ENCODE data around the gene ENGASE. TPM values are rescaled to one million over a fixed set of nuclear protein-coding genes. Genes with fewer than 3 reads are reported as not detected.
A peak's percentile ranks its signal among the peaks of the same experiment; 100 is the strongest.

The ENGASE gene
- total RNA-seq = 10 to 100 TPM; 10.4 to 23.7 (median 19.1) TPM

DNA sequence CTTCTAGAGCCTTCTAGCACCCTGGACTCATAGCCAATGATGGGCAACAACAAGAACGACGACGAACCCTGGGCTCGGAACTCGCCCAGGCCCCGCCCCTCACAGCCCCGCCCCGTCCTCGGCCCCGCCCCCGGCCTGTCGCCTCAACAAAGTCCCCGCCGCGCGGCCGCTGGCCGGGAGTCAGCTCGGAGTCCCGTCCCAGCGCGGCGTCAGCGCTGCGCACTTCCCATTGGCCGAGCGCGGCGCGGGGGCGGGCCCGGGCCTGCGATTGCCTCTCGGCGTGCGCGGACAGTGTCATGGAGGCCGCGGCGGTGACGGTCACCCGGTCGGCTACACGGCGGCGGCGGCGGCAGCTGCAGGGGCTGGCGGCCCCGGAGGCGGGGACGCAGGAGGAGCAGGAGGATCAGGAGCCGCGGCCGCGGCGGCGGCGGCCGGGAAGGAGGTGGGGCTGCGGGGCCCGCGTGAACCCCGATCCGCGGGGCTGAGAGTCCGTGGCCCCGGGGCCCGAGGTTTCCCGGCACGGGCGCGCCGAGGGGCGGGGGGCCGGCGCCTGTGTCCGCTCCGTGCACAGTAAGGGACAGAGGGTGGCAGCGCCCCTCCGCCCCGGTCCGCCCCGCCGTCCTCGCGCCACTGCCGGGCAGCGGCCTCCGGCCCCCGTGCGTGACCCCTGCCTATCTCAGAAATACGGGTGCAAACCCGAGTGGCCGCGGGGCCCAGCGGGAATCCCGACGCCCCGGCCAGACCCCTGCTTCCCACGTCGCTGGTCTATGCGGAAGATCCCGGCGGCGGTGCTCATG lies at the start of gene ENGASE:
Gene ENGASE, plus strand, starts transcription at position 176 of the 797 bp plus-strand sequence. Its CDS starts 121 bp downstream, at position 297.
- intact Hi-C loops (cut with DNase I) = no loop called here
- WGBS = 0% methylated on average over 10 of the region's 106 CpGs
- peak within 1 kb of the TSS; percentile 83 to 98 (median 94) for H3K4me3 ChIP-seq
- no peaks in the 10 kb centered on the region for H3K9me3 ChIP-seq
- peaks cover 13 to 35% (median 27%) of the 10 kb centered on the region in 4 donors for H3K4me1 ChIP-seq
- H3K36me3 ChIP-seq = peaks cover 8 to 27% (median 23%) of the 10 kb centered on the region in 4 donors
- no peak for TF ChIP-seq POLR2A (IDR thresholded peaks at IDR 0.05; ENCODE audit: low read depth)
- TF ChIP-seq POLR2AphosphoS5 (IDR thresholded peaks at IDR 0.05) = peak; percentile 45 to 58
- TF ChIP-seq CTCF (IDR thresholded peaks at IDR 0.05) = no peak
- no peak for TF ChIP-seq EP300 (IDR thresholded peaks at IDR 0.05)
- DNase-seq (ENCODE audit: extremely low spot score) = peak; percentile 98
- H3K27me3 ChIP-seq = no peaks in the 10 kb centered on the region
- peak within 1 kb of the TSS; percentile 83 to 94 (median 88) for H3K27ac ChIP-seq (replicated peaks in 1 of 4)

DNA sequence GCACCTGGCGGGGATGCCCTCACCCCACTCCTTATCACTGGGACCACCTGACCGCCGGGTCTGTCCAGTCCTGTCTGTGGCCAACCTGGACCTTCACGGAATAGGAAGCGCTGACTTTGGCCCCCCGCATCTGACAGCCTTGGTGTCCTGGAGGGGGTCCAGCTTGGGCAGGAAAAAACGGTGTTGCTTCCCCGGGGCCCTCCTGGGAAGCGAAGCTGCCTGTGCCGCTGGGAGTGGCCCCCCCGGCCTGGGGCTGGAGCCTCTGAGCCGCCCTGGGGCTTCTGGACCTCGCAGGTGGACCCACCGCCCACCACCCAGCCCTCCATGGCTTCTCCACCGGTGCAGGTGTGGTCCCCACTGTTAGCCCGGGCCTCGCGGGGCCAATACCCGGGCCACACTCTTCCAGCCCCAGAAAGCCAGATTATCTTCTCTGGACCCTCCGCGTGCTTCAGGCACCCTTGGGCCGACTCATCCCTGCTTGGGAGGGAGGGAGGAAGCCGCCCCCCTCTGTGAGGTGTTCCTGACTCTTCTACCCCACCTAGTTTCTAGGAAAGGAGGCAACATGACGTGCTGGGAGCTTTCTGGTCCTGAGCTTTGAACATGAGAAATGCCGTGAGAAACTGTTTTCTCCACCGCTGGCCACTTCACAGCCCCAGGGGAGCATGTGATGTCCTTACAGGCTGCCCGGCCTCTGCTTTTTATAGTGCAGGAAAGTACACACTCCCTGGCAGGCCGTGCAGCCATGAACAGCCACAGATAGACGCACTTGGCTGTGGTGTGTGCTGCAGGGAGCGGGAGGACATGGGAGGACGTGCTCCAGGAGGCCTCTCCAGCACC lies 49.5 kb upstream of the ENGASE start:
- Histone ChIP-seq H3K27ac (replicated peaks in 1 of 4) (peak overlapping the region; percentile 75 to 88 (median 78)), H3K27me3 (peaks cover 0 to 6% (median 0%) of the 10 kb centered on the region in 4 donors), H3K9me3 (no peaks in the 10 kb centered on the region), H3K4me3 (peak overlapping the region; percentile 72 to 82 (median 79)), H3K36me3 (peaks cover 0 to 3% (median 0%) of the 10 kb centered on the region in 4 donors), H3K4me1 (peaks cover 78 to 88% (median 80%) of the 10 kb centered on the region in 4 donors)
- DNase-seq (ENCODE audit: extremely low spot score) = no peak
- WGBS = 54% methylated on average over 22 of the region's 31 CpGs
- TF ChIP-seq CTCF (IDR thresholded peaks at IDR 0.05) = no peak
- no peak for TF ChIP-seq POLR2A (IDR thresholded peaks at IDR 0.05; ENCODE audit: low read depth)
- TF ChIP-seq POLR2AphosphoS5 (IDR thresholded peaks at IDR 0.05) = peak; percentile 66 to 69
- TF ChIP-seq EP300 (IDR thresholded peaks at IDR 0.05) = no peak
- intact Hi-C loops (cut with DNase I) = no loop called here

DNA sequence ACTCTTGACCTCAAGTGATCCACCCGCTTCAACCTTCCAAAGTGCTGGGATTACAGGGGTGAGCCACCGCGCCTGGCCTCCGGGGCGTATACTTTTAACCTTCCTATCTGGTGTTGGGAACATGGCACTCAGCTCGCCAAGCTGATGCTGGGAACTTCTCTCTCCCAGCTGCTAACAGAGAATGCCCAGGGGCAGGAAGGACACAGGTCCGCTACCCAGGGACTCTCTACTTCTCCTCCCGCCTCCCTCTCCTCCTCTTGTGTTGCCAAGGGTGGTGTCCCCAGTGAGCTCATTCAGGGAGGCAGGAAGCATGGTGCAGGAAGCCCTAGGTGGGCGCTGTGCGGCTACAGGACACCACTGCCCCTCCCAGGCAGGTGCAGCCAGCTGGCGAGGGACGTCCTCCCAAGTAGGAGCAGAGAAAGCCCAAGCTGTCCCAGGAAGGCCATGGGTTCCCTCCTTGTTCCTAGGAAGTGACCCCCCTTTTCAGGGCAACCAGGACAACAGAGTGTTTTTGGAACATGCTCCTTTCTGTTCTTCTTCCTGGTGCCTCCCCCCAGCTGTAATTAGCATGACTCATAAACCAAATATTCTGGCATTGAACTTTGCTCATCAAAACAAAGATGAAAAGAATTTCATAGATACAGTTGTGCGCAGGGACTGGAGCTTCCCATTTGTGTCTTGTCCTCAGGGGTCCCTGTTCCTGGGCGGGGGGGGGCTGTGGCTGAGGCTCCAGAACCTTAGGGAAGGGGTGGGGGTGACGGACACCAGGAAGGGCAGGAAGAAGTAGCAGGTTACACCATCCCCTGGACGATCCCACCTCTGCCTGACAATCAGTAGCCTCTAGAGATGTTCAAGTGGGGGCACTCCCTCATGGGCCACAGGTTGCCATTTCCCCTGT lies 48.0 kb upstream of the ENGASE start:
- Histone ChIP-seq H3K9me3 (no peaks in the 10 kb centered on the region), H3K27me3 (peaks cover 0 to 6% (median 0%) of the 10 kb centered on the region in 4 donors), H3K4me1 (peaks cover 63 to 73% (median 66%) of the 10 kb centered on the region in 4 donors), H3K36me3 (peaks cover 0 to 3% (median 0%) of the 10 kb centered on the region in 4 donors), H3K4me3 (peak overlapping the region; percentile 16 to 79 (median 34)), H3K27ac (replicated peaks in 1 of 4) (peak overlapping the region; percentile 75 to 88 (median 78))
- intact Hi-C loops (cut with DNase I) = no loop called here
- DNase-seq (ENCODE audit: extremely low spot score) = no peak
- 66% methylated on average over 11 of the region's 16 CpGs for WGBS
- no peak for TF ChIP-seq POLR2A (IDR thresholded peaks at IDR 0.05; ENCODE audit: low read depth)
- TF ChIP-seq EP300 (IDR thresholded peaks at IDR 0.05) = peak; percentile 45
- TF ChIP-seq CTCF (IDR thresholded peaks at IDR 0.05) = no peak
- TF ChIP-seq POLR2AphosphoS5 (IDR thresholded peaks at IDR 0.05) = peak; percentile 63 to 75

GRCh38 chr17:79027274-79027924 lies 47.2 kb upstream of the ENGASE start:
- Histone ChIP-seq H3K27me3 (peaks cover 0 to 6% (median 0%) of the 10 kb centered on the region in 4 donors), H3K9me3 (no peaks in the 10 kb centered on the region), H3K4me1 (peaks cover 55 to 74% (median 64%) of the 10 kb centered on the region in 4 donors), H3K27ac (replicated peaks in 1 of 4) (peak overlapping the region; percentile 75 to 88 (median 78)), H3K4me3 (peak overlapping the region; percentile 9 to 79 (median 34)), H3K36me3 (peaks cover 0 to 3% (median 0%) of the 10 kb centered on the region in 4 donors)
- intact Hi-C loops (cut with DNase I) = no loop called here
- no peak for DNase-seq (ENCODE audit: extremely low spot score)
- TF ChIP-seq CTCF (IDR thresholded peaks at IDR 0.05) (no peak), POLR2A (IDR thresholded peaks at IDR 0.05; ENCODE audit: low read depth) (no peak), POLR2AphosphoS5 (IDR thresholded peaks at IDR 0.05) (no peak), EP300 (IDR thresholded peaks at IDR 0.05) (no peak)
- WGBS = 46% methylated on average over 7 of the region's 10 CpGs
